Calu3 (cell line): ENCODE data around the gene FMOD. TPM values are rescaled to one million over a fixed set of nuclear protein-coding genes. Genes with fewer than 3 reads are reported as not detected.

Experiments used
- BruUV-seq: library from RNA; stranded (reverse); fragments of 400-500 nt; replicated peaks from 2 replicates; lab custom pipeline; 2021; lab: Mats Ljungman, UMichigan
- CTCF ChIA-PET: fragments of 300-600 bp; sonication (Branson Sonifier 250); formaldehyde crosslinking; loops from one replicate; lab custom pipeline; 2022; ENCODE audit warnings: antibody characterized with exemption; lab: Charles Lee
- DNase-seq: peaks from one replicate; pipeline ENCODE4 v3.0.0; 2022
- H3K27ac Mint-ChIP-seq: one replicate; pipeline ENCODE4 v1.8.0; 2022; ENCODE audit warnings: mixed read lengths; ENCODE audit not compliant: unreplicated experiment
- H3K27me3 Mint-ChIP-seq: one replicate; pipeline ENCODE4 v1.8.0; 2022; ENCODE audit warnings: mixed read lengths; ENCODE audit not compliant: unreplicated experiment
- H3K36me3 Mint-ChIP-seq: one replicate; pipeline ENCODE4 v1.8.0; 2022; ENCODE audit warnings: mild to moderate bottlenecking, moderate library complexity, mixed read lengths; ENCODE audit not compliant: insufficient read depth, unreplicated experiment
- H3K4me1 Mint-ChIP-seq: one replicate; pipeline ENCODE4 v1.8.0; 2022; ENCODE audit warnings: mild to moderate bottlenecking, low read depth, mixed read lengths; ENCODE audit not compliant: unreplicated experiment
- H3K4me3 Mint-ChIP-seq: one replicate; pipeline ENCODE4 v1.8.0; 2022; ENCODE audit warnings: mild to moderate bottlenecking, low read depth, moderate library complexity, mixed read lengths; ENCODE audit not compliant: unreplicated experiment
- H3K9me3 Mint-ChIP-seq: one replicate; pipeline ENCODE4 v1.8.0; 2022; ENCODE audit warnings: low read depth, mixed read lengths; ENCODE audit not compliant: unreplicated experiment
- CTCF ChIP-seq: fragments of 200-600 bp; IDR thresholded peaks from one replicate; pipeline ENCODE4 v1.8.0; 2022; ENCODE audit warnings: antibody characterized with exemption; ENCODE audit not compliant: unreplicated experiment
- intact Hi-C: fragments of 100-400 bp; cut with micrococcal nuclease; formaldehyde crosslinking; loops from one replicate; pipeline ENCODE4 v1.10.0; 2022; ENCODE audit not compliant: unreplicated experiment
- total RNA-seq: library from RNA; stranded (reverse); gene quantifications from 2 replicates; pipeline ENCODE4 v1.2.3, GENCODE V29; 2022

FMOD gene
- total RNA-seq, 1 experiment from 2014 or later, result not detected

- no peaks in the 10 kb centered on the region for H3K36me3 Mint-ChIP-seq
- H3K9me3 Mint-ChIP-seq, result no peaks in the 10 kb centered on the region
- H3K4me1 Mint-ChIP-seq, result peaks cover 9% of the 10 kb centered on the region
- CTCF ChIA-PET, result interaction anchor here (1.3 kb wide), 1 partner anchor 16 kb away, joined by 8 read pairs; no protein-coding TSS in a partner anchor
- no peak overlapping the region for H3K4me3 Mint-ChIP-seq
- no peak overlapping the region for H3K27ac Mint-ChIP-seq
- DNase-seq, result no peak
- intact Hi-C loops, result no loop called here
- peaks cover 34% of the 10 kb centered on the region for H3K27me3 Mint-ChIP-seq
- TF ChIP-seq CTCF, result no peak
- BruUV-seq, result no TSS peak
Measured at GRCh38 chr1:203311368-203312301, 39.3 kb downstream of the FMOD start.

- intact Hi-C loops, result no loop called here
- no peak for DNase-seq
- BruUV-seq, result no TSS peak
- Mint-ChIP-seq H3K36me3 (peaks cover 18% of the 10 kb centered on the region), H3K27me3 (peaks cover 36% of the 10 kb centered on the region), H3K27ac (no peak overlapping the region), H3K9me3 (no peaks in the 10 kb centered on the region), H3K4me3 (no peak overlapping the region), H3K4me1 (peaks cover 23% of the 10 kb centered on the region)
- no peak for TF ChIP-seq CTCF
- CTCF ChIA-PET, result interaction anchor here (0.6 to 2.1 kb wide), 2 partner anchors 19 to 440 kb away, joined by 7 to 12 read pairs; no protein-coding TSS in a partner anchor
Measured at GRCh38 chr1:203308923-203309331, 42.0 kb downstream of the FMOD start.

GRCh38 chr1:203308328-203308922, 42.5 kb downstream of the FMOD start:
- CTCF ChIA-PET, result interaction anchor here (0.6 to 1.4 kb wide), 3 partner anchors 19 to 440 kb away, joined by 3 to 7 read pairs (median 5); no protein-coding TSS in a partner anchor
- no TSS peak for BruUV-seq
- peaks cover 41% of the 10 kb centered on the region for H3K27me3 Mint-ChIP-seq
- DNase-seq, result no peak
- peaks cover 28% of the 10 kb centered on the region for H3K4me1 Mint-ChIP-seq
- no peak overlapping the region for H3K4me3 Mint-ChIP-seq
- H3K9me3 Mint-ChIP-seq, result no peaks in the 10 kb centered on the region
- peaks cover 18% of the 10 kb centered on the region for H3K36me3 Mint-ChIP-seq
- no peak for TF ChIP-seq CTCF
- no peak overlapping the region for H3K27ac Mint-ChIP-seq
- intact Hi-C loops, result no loop called here

GRCh38 chr1:203307641-203308126, 43.2 kb downstream of the FMOD start:
- H3K4me1 Mint-ChIP-seq, result peaks cover 31% of the 10 kb centered on the region
- no peak for TF ChIP-seq CTCF
- DNase-seq, result no peak
- H3K36me3 Mint-ChIP-seq, result peaks cover 18% of the 10 kb centered on the region
- intact Hi-C loops, result no loop called here
- peaks cover 48% of the 10 kb centered on the region for H3K27me3 Mint-ChIP-seq
- H3K27ac Mint-ChIP-seq, result no peak overlapping the region
- CTCF ChIA-PET, result interaction anchor here (0.8 to 1.4 kb wide), 3 partner anchors 13 to 35 kb away, joined by 3 to 5 read pairs (median 3); no protein-coding TSS in a partner anchor
- H3K4me3 Mint-ChIP-seq, result no peak overlapping the region
- BruUV-seq, result no TSS peak
- no peaks in the 10 kb centered on the region for H3K9me3 Mint-ChIP-seq
